HEK293 (cell line): ENCODE data around the gene APCDD1.

Experiments
- CTCF ChIA-PET: fragments of 350-600 bp; formaldehyde crosslinking; extraction: SDS; loops from one replicate; lab custom pipeline; 2021; ENCODE audit warnings: antibody characterized with exemption; lab: Yijun Ruan, JAX
- POLR2A ChIA-PET: fragments of 300-600 bp; formaldehyde crosslinking; extraction: SDS; loops from one replicate; lab custom pipeline; 2020; ENCODE audit warnings: antibody characterized with exemption, inconsistent platforms; lab: Yijun Ruan, JAX
- H3K27ac ChIP-seq: fragments of 200-500 bp; sonication (Bioruptor generic); 2 replicates; pipeline ENCODE4 v1.5.1; 2014; ENCODE audit warnings: low read depth, low read length, control low read depth, inconsistent platforms; ENCODE audit errors: extremely low read depth
- H3K36me3 ChIP-seq, 2 experiments: fragments of 200-500 bp in 1 of 2; sonication (Bioruptor generic) in 1 of 2; 1 replicate in 1 of 2; 2 replicates in 1 of 2; pipeline ENCODE4 v1.5.1; 2014 to 2017; ENCODE audit warnings: inconsistent platforms in 2 of 2, low read length in 2 of 2; ENCODE audit not compliant: control insufficient read depth in 2 of 2, insufficient read depth in 1 of 2
- H3K4me1 ChIP-seq: fragments of 200-500 bp; sonication (Bioruptor generic); 2 replicates; pipeline ENCODE4 v1.5.1; 2014; ENCODE audit warnings: mild to moderate bottlenecking, low read length, inconsistent platforms; ENCODE audit not compliant: control insufficient read depth, insufficient read depth
- H3K4me3 ChIP-seq: 2 replicates; pipeline ENCODE4 v1.5.1; 2011; ENCODE audit warnings: low read depth, mild to moderate bottlenecking, control low read depth, low read length, moderate library complexity
- H3K9me3 ChIP-seq: fragments of 200-500 bp; sonication (Bioruptor generic); 2 replicates; pipeline ENCODE4 v1.5.1; 2014; ENCODE audit warnings: low read depth, low read length, inconsistent platforms; ENCODE audit not compliant: control insufficient read depth, insufficient read depth
- GLIS1 ChIP-seq: fragments of 450-650 bp; formaldehyde crosslinking; IDR thresholded peaks from 2 replicates; pipeline ENCODE4 v1.5.1; 2016; ENCODE audit warnings: missing biosample characterization, missing genetic modification characterization
- GLIS2 ChIP-seq: fragments of 450-650 bp; formaldehyde crosslinking; IDR thresholded peaks from 2 replicates; pipeline ENCODE4 v1.5.1; 2016; ENCODE audit warnings: missing biosample characterization, missing genetic modification characterization
- KLF16 ChIP-seq: fragments of 450-650 bp; formaldehyde crosslinking; IDR thresholded peaks from 2 replicates; pipeline ENCODE4 v1.5.1; 2017; ENCODE audit warnings: missing biosample characterization, missing genetic modification characterization
- KLF8 ChIP-seq: fragments of 450-650 bp; formaldehyde crosslinking; IDR thresholded peaks from 2 replicates; pipeline ENCODE4 v1.5.1; 2016; ENCODE audit warnings: missing biosample characterization, missing genetic modification characterization
- SCRT1 ChIP-seq: fragments of 450-650 bp; formaldehyde crosslinking; IDR thresholded peaks from 2 replicates; pipeline ENCODE4 v1.5.1; 2016; ENCODE audit warnings: missing biosample characterization, missing genetic modification characterization, borderline replicate concordance
- ZBTB17 ChIP-seq: fragments of 450-650 bp; formaldehyde crosslinking; IDR thresholded peaks from 2 replicates; pipeline ENCODE4 v1.5.1; 2016; ENCODE audit warnings: missing biosample characterization, missing genetic modification characterization
- ZBTB20 ChIP-seq: fragments of 450-650 bp; formaldehyde crosslinking; IDR thresholded peaks from 2 replicates; pipeline ENCODE4 v1.5.1; 2016; ENCODE audit warnings: missing biosample characterization, missing genetic modification characterization
- ZFHX2 ChIP-seq: fragments of 450-650 bp; formaldehyde crosslinking; conservative IDR thresholded peaks from 2 replicates; pipeline ENCODE4 v1.5.1; 2016; ENCODE audit warnings: missing biosample characterization, missing genetic modification characterization
- ZFP69B ChIP-seq: fragments of 450-650 bp; formaldehyde crosslinking; IDR thresholded peaks from 2 replicates; pipeline ENCODE4 v1.5.1; 2016; ENCODE audit warnings: missing biosample characterization, missing genetic modification characterization
- ZNF174 ChIP-seq: fragments of 450-650 bp; formaldehyde crosslinking; IDR thresholded peaks from 2 replicates; pipeline ENCODE4 v1.5.0; 2017; ENCODE audit warnings: missing biosample characterization, mild to moderate bottlenecking, missing genetic modification characterization
- ZNF600 ChIP-seq: fragments of 450-650 bp; formaldehyde crosslinking; IDR thresholded peaks from 2 replicates; pipeline ENCODE4 v1.5.1; 2016; ENCODE audit warnings: missing biosample characterization, missing genetic modification characterization
- ZNF664 ChIP-seq: fragments of 450-650 bp; formaldehyde crosslinking; IDR thresholded peaks from 2 replicates; pipeline ENCODE4 v1.5.1; 2016; ENCODE audit warnings: missing biosample characterization, missing genetic modification characterization
- ZNF777 ChIP-seq: fragments of 450-650 bp; formaldehyde crosslinking; IDR thresholded peaks from 2 replicates; pipeline ENCODE4 v1.5.1; 2017; ENCODE audit warnings: missing biosample characterization, missing genetic modification characterization, borderline replicate concordance
- ZSCAN30 ChIP-seq: fragments of 450-650 bp; IDR thresholded peaks from 2 replicates; pipeline ENCODE4 v1.5.1; 2018; ENCODE audit warnings: missing biosample characterization, mild to moderate bottlenecking, missing genetic modification characterization, moderate library complexity
- TF ChIP-seq, protein P1 (sequence below): fragments of 450-650 bp; formaldehyde crosslinking; IDR thresholded peaks from 2 replicates; pipeline ENCODE4 v1.5.1; 2016; ENCODE audit warnings: missing biosample characterization, missing genetic modification characterization
- TF ChIP-seq, protein P2 (sequence below): fragments of 450-650 bp; formaldehyde crosslinking; IDR thresholded peaks from 2 replicates; pipeline ENCODE4 v1.5.1; 2017; ENCODE audit warnings: missing biosample characterization, missing genetic modification characterization
- TF ChIP-seq, protein P3 (sequence below): fragments of 450-650 bp; formaldehyde crosslinking; IDR thresholded peaks from 2 replicates; pipeline ENCODE4 v1.5.1; 2016; ENCODE audit warnings: missing biosample characterization, missing genetic modification characterization
- TF ChIP-seq, protein P4 (sequence below): fragments of 450-650 bp; formaldehyde crosslinking; optimal IDR thresholded peaks from 2 replicates; pipeline ENCODE3; 2016; ENCODE audit warnings: missing biosample characterization, mild to moderate bottlenecking, missing genetic modification characterization
- TF ChIP-seq, protein P5 (sequence below): fragments of 450-650 bp; formaldehyde crosslinking; IDR thresholded peaks from 2 replicates; pipeline ENCODE4 v1.5.1; 2017; ENCODE audit warnings: missing biosample characterization, missing genetic modification characterization
- TF ChIP-seq, protein P6 (sequence below): fragments of 450-650 bp; formaldehyde crosslinking; IDR thresholded peaks from 2 replicates; pipeline ENCODE4 v1.5.1; 2016; ENCODE audit warnings: missing biosample characterization, missing genetic modification characterization, low read depth

APCDD1 gene

DNA sequence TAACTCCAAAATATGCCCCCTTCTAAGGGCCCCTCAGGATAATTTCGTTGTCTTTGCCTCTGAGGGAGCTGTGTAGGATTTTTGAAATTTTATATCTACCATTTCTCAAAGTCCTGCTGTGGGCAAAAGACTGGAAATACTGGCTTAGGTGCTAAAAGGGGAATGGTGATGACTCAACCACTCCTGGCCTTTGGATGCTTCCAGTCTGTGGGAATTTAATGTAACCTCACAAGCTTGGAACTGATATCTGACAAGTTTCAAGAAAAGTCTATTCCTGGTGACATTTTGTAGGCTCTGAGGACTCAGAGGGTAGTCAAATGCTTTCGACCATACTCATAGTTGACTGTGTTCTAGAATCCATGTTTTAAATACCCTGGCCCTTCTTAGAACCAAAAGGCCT is 3.4 kb upstream of the APCDD1 start (continued):
- TF ChIP-seq ZBTB20 (tag by site-specific recombination) = no peak

DNA sequence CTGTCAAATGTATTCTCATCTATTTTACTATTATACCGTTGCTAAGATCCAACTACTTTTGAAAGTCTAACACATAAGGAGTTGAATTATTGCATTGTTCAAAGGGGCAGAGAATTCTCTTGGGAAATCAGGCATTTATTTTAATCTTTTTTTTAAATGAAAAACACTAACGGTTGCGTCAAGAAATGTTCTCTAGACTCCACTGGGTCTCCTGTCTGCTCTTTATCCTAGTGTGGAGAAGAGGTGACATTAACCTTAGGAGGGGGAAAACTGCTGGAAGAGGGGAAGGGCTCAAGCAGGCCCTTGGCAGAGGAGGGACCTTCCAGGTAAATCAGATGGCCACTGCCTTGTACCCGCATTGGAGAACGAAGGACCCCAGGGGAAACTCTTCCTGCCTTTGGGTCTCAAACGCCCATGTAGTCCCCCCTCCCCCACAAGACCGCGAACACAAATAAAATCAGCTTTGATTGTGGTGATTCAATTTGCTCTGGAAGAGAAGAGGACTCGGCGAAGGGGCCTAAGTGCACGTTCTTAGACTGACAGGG is 1.1 kb upstream of the APCDD1 start:
- Histone ChIP-seq H3K27ac (peak overlapping the region; percentile 46), H3K4me3 (no peak overlapping the region), H3K4me1 (peaks cover 38% of the 10 kb centered on the region), H3K36me3 (no peaks in the 10 kb centered on the region), H3K9me3 (no peaks in the 10 kb centered on the region)
- ChIA-PET CTCF (no interaction called here), POLR2A (no interaction called here)
- TF ChIP-seq KLF8 (tag by site-specific recombination) (no peak), GLIS2 (tag by site-specific recombination) (no peak), ZNF664 (tag by site-specific recombination) (no peak)

DNA sequence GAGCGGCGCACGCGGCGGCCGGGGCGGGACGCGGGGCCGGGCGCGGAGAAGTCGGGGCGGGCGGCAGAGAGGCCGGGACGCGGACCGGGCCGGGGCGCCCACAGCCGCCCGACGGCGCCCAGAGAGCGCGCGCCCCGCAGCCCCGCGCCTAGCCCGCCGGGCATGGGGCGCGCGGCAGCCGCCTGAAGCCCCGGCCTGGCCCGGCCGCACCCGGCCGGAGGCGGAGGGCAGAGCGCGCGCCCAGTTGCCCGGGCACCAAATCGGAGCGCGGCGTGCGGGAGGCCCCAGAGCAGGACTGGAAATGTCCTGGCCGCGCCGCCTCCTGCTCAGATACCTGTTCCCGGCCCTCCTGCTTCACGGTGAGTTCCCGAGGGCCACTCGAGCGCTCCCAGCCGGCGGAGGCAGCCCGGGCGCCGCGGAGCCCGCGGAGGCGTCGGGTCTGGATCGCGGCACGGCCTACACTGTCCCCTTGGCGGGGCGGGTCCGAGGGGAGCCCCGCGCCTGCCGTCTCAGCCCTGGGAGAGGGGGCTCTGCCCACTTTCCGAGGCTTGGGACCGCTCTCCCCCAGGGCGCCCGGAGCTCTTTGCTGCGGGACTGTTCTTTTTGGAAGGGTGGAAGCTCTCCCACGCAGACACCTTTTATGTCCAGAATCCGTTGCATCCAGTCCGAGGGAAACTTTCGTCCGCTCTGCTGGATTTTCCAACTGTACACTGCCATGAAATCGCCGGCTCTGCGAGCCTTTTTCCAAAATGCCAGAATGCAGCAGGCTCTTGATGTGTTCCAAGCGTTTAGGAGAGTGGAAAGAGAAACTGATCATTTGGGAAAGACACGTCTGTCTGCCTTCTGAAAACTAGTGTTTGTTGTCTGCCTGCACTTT is 484 bp downstream of the APCDD1 start:
- H3K4me1 ChIP-seq = peaks cover 38% of the 10 kb centered on the region
- no peaks in the 10 kb centered on the region for H3K9me3 ChIP-seq
- H3K36me3 ChIP-seq = no peaks in the 10 kb centered on the region
- CTCF ChIA-PET = no interaction called here
- H3K4me3 ChIP-seq = peak overlapping the region; percentile 53
- POLR2A ChIA-PET = interaction anchor here (1.2 kb wide), 1 partner anchor 22 kb away, joined by 3 read pairs; no protein-coding TSS in a partner anchor
- H3K27ac ChIP-seq = peak overlapping the region; percentile 88
- TF ChIP-seq KLF16 (tag by site-specific recombination) (0 out of 2 replicates have a peak, but pooled peaks have one; percentile 22), ZFP69B (tag by site-specific recombination) (no peak), ZBTB17 (tag by site-specific recombination) (0 out of 2 replicates have a peak, but pooled peaks have one; percentile 15), GLIS2 (tag by site-specific recombination) (peak; percentile 56; the same call in 1 of the 2 replicates), ZNF777 (tag by site-specific recombination) (peak; percentile 90), SCRT1 (tag by site-specific recombination) (no peak), ZFHX2 (tag by site-specific recombination) (peak; percentile 61), ZSCAN30 (tag by site-specific recombination) (0 out of 2 replicates have a peak, but pooled peaks have one; percentile 31), ZNF174 (tag by site-specific recombination) (no peak), ZNF600 (tag by site-specific recombination) (peak; percentile 45; the same call in 1 of the 2 replicates), GLIS1 (peak; percentile 34; the same call in 1 of the 2 replicates)
- TF ChIP-seq, protein P1, sequence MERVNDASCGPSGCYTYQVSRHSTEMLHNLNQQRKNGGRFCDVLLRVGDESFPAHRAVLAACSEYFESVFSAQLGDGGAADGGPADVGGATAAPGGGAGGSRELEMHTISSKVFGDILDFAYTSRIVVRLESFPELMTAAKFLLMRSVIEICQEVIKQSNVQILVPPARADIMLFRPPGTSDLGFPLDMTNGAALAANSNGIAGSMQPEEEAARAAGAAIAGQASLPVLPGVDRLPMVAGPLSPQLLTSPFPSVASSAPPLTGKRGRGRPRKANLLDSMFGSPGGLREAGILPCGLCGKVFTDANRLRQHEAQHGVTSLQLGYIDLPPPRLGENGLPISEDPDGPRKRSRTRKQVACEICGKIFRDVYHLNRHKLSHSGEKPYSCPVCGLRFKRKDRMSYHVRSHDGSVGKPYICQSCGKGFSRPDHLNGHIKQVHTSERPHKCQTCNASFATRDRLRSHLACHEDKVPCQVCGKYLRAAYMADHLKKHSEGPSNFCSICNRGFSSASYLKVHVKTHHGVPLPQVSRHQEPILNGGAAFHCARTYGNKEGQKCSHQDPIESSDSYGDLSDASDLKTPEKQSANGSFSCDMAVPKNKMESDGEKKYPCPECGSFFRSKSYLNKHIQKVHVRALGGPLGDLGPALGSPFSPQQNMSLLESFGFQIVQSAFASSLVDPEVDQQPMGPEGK (tag by site-specific recombination) = 0 out of 2 replicates have a peak, but pooled peaks have one; percentile 23
- TF ChIP-seq, protein P2, sequence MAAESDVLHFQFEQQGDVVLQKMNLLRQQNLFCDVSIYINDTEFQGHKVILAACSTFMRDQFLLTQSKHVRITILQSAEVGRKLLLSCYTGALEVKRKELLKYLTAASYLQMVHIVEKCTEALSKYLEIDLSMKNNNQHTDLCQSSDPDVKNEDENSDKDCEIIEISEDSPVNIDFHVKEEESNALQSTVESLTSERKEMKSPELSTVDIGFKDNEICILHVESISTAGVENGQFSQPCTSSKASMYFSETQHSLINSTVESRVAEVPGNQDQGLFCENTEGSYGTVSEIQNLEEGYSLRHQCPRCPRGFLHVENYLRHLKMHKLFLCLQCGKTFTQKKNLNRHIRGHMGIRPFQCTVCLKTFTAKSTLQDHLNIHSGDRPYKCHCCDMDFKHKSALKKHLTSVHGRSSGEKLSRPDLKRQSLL (tag by site-specific recombination) = no peak
- TF ChIP-seq, protein P3, sequence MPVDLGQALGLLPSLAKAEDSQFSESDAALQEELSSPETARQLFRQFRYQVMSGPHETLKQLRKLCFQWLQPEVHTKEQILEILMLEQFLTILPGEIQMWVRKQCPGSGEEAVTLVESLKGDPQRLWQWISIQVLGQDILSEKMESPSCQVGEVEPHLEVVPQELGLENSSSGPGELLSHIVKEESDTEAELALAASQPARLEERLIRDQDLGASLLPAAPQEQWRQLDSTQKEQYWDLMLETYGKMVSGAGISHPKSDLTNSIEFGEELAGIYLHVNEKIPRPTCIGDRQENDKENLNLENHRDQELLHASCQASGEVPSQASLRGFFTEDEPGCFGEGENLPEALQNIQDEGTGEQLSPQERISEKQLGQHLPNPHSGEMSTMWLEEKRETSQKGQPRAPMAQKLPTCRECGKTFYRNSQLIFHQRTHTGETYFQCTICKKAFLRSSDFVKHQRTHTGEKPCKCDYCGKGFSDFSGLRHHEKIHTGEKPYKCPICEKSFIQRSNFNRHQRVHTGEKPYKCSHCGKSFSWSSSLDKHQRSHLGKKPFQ (tag by site-specific recombination) = no peak
- TF ChIP-seq, protein P4, sequence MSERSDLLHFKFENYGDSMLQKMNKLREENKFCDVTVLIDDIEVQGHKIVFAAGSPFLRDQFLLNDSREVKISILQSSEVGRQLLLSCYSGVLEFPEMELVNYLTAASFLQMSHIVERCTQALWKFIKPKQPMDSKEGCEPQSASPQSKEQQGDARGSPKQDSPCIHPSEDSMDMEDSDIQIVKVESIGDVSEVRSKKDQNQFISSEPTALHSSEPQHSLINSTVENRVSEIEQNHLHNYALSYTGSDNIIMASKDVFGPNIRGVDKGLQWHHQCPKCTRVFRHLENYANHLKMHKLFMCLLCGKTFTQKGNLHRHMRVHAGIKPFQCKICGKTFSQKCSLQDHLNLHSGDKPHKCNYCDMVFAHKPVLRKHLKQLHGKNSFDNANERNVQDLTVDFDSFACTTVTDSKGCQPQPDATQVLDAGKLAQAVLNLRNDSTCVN (tag by site-specific recombination) = peak; percentile 70
- TF ChIP-seq, protein P5, sequence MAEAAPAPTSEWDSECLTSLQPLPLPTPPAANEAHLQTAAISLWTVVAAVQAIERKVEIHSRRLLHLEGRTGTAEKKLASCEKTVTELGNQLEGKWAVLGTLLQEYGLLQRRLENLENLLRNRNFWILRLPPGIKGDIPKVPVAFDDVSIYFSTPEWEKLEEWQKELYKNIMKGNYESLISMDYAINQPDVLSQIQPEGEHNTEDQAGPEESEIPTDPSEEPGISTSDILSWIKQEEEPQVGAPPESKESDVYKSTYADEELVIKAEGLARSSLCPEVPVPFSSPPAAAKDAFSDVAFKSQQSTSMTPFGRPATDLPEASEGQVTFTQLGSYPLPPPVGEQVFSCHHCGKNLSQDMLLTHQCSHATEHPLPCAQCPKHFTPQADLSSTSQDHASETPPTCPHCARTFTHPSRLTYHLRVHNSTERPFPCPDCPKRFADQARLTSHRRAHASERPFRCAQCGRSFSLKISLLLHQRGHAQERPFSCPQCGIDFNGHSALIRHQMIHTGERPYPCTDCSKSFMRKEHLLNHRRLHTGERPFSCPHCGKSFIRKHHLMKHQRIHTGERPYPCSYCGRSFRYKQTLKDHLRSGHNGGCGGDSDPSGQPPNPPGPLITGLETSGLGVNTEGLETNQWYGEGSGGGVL (tag by site-specific recombination) = peak; percentile 9; the same call in 1 of the 2 replicates
- TF ChIP-seq, protein P6, sequence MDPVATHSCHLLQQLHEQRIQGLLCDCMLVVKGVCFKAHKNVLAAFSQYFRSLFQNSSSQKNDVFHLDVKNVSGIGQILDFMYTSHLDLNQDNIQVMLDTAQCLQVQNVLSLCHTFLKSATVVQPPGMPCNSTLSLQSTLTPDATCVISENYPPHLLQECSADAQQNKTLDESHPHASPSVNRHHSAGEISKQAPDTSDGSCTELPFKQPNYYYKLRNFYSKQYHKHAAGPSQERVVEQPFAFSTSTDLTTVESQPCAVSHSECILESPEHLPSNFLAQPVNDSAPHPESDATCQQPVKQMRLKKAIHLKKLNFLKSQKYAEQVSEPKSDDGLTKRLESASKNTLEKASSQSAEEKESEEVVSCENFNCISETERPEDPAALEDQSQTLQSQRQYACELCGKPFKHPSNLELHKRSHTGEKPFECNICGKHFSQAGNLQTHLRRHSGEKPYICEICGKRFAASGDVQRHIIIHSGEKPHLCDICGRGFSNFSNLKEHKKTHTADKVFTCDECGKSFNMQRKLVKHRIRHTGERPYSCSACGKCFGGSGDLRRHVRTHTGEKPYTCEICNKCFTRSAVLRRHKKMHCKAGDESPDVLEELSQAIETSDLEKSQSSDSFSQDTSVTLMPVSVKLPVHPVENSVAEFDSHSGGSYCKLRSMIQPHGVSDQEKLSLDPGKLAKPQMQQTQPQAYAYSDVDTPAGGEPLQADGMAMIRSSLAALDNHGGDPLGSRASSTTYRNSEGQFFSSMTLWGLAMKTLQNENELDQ (tag by site-specific recombination) = no peak
